Pulmonary artery endothelial cell (primary cell): ENCODE data around the gene ENOX1. TPM values are rescaled to one million over a fixed set of nuclear protein-coding genes. Genes with fewer than 3 reads are reported as not detected.

Source experiments
- DNase-seq: peaks from one replicate; pipeline ENCODE4 v3.0.0-alpha.2; 2011; ENCODE audit warnings: low read depth, low spot score
- total RNA-seq: library from RNA; depleted of rRNA; stranded (reverse); fragments of >200 nt; gene quantifications from 2 replicates; pipeline ENCODE4 v1.2.3, GENCODE V29; 2014

ENOX1 gene
- total RNA-seq, 1 donor from 2014 or later, result 7.1 TPM

DNA sequence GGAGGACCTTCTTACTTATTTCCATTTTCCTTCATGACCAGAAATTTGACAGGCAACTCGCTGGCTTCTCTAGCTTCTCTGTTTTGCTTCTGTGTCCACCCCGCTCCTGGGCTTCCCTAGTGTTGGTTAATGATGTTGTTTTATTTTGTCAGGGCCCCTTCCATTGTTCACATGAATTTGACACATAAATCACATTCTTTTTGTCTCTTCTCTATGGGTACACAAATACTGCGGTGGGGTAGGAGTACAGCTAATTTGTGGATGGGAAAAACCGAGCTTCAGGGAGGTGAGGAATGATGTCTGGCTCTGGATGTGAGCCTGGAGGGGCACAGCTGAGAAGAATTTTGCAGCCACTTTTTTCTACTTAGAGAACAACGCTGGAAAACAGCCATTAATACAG is 563.6 kb downstream of the ENOX1 start:
- no peak for DNase-seq

DNA sequence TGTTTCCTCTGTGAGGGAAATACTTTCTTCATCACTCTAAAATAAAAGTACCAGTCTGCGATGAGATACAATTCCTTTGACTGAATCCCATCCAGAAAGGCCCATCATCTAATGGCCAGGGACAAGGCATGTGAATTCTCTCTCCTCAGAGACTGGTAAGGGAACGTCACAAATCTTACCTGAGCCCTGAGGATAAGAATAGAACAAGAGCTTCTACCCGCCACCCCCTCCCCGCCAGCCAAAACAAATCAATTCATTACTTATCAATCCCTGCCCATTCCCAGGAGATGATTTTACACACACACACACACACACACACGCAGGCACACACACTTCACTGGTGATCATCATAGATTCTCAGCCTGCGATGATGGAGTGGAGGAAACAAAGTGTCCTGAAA is 564.7 kb downstream of the ENOX1 start:
- DNase-seq, result no peak

DNA sequence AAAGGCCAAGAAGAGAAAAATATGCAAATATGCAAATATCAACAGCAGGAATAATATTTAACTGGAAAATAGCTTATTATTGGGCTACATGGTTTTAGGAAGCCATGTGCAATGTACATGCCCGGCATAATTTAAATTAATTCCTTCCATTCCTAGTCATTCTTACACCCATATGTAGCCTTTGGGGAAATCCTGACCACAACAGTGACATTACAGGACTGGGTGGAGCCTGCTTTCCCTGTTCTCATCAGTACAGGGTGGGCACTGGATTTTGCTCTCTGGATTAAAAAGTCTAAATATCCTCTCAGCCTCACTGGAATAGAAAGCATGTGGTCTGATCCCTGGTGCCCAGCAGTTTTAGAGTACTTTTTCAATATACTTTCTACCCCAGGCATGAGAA is 565.2 kb downstream of the ENOX1 start:
- no peak for DNase-seq

DNA sequence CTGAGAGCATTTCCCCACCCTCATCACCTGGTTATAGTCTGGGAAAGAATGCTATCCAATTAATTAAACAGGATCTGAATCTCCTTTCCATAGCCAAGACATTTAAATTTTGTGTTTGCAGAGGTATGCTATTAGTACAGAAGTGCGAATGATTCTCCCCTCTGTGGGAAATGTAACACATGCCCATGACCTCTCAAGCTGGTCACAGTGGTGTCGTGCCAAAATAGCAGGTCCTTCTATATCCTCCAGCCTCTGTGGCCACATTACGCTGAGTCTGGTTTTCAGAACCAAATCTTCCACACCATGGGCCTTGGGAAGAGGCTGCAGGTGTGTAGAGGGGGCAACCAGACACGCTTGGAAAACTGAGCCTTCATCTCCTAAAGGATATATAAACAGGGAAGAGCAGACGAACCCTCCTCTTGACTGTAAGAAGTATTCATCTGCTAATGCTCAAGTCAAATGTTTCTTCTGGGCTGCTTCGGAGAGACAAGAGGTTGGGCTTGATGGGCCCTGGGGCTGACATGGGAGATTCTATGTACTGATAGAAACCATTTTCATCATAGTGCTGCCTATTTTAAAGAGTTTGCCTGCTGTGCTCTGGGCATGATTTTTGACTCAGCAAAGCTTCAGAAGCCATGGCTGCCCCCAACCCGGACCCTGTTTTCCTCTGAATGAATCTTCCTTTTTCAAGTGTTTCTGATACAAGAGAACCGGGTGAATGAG is 565.7 kb downstream of the ENOX1 start:
- DNase-seq, result no peak

DNA sequence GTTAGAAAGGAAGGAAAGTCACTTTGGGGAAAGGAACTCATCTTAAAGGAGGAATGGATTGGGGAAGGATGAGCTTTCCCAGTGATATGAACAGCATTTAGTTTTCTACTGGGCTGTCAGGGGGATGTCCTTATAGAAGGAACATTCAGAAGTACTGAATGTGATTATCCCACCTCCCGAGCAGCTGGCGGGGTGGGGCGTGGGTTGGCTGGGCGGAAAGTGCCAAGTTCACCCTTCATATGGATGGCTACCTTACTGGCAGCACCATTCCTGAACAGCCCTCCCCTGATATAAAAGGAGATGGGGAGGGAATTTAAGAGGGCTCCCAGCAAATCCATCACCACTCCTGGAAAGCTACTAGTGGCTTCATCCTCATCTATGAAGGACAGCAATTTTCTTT is 572.6 kb downstream of the ENOX1 start:
- no peak for DNase-seq

DNA sequence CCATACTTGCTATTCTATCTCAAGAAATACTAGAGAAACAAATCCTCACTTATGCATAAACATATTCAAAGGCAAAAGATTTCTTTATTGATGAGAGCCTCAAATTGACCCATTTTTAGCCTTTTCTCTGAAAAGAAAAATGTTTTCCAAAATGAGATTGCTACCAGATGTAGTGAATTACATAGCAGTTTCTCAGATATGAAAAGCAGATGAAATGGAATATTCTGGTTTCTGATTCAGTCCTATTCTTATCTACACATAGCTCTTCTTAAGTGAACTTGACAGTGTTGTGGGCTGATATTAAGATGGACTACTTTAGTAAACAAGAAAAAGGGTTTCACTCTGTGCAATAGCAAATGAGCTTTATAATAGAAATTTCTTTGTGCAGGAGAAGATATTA is 579.9 kb downstream of the ENOX1 start:
- DNase-seq, result no peak

DNA sequence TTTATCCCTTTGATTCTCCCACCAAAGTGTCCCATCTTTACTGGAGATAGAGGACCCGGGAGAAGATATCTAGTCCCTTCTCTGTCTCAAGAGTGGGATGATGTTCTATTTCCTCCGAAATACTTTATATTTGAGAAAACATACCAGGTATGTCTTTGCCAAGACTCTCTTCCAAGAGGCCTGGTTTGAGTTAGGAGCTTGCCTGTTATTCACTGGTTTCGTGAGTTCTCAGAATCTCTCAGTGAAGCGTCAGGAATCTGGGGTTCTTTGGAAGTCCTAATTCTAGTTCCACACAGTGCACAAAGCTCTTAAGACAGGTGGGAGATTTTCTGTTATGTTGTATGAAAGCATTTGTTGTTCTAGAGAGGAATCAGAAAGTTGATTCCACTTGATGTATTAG is 581.4 kb downstream of the ENOX1 start:
- DNase-seq, result no peak

DNA sequence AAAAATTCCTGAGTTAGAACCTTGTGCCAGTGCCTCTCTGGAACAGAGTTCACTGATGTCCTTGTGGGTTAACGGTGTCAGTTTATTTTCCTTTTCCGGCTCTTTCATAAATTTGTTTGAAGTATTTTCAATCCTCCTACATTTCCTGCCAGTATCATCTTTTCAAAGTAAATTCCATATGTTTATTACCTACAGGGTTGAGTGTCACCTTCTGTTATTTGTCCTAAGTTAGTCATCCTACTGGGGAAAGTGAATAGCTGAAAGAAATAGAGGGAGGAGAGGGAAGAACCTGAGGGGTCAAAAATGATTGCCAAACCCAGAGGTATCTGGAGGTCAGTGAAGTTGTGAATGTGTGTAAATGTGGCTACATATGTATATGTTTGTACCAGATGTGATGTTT is 582.2 kb downstream of the ENOX1 start:
- DNase-seq, result no peak

DNA sequence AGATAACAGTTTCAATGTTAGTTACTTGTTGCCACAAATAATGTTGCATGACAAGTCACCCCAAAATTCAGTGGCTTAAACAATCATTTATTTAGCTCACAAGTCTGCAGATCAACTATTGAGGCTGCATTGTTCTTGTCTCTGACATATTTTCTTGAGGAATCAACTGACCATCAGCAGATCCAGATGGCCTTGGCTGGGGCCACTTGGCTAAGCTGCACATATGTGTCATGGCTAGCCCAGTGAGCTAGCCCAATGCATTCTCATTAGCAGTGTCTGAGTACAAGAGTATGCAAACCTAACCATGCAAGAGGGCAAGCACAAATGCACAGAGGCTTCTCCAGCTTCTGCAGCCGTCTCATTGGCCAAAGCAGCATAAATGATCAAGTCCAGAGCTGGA is 583.0 kb downstream of the ENOX1 start:
- no peak for DNase-seq

DNA sequence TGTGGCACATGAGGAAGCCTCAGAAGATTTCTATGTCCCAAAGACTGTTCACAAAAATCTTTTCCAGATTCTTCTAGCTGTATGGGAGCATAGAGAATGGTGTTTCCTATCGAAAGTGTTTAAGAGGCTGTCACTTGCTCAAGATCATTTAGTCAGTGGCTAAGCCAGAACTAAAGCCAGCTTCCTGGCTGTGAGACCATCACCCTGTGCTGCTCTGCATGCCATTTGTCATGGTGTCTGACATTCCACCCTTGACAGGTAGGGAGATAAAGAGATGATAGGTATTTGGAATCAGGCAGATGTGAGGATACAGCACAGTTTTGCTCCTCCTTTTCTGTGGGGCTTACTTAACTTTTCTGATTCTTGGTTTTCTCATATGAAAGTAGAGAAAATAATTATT is 586.0 kb downstream of the ENOX1 start:
- DNase-seq, result no peak

DNA sequence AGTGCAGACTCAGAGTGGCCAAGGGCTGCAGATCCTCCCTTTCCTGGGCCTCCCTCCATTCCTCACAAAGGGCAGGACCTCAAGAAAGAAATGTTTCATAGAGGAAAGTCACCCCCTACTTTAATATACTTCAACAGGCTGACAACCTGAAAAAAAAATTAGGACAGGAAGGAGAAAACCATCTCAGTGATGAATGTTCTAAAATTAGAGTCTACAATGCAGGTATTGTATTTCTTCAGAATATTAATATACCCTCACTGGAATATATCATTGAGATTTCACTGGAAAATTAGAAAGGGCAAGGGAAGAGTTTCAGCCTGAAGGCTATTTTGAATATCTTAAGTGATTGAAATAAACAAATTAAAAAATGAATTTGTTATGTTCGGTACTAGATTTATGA is 586.5 kb downstream of the ENOX1 start:
- DNase-seq, result no peak

DNA sequence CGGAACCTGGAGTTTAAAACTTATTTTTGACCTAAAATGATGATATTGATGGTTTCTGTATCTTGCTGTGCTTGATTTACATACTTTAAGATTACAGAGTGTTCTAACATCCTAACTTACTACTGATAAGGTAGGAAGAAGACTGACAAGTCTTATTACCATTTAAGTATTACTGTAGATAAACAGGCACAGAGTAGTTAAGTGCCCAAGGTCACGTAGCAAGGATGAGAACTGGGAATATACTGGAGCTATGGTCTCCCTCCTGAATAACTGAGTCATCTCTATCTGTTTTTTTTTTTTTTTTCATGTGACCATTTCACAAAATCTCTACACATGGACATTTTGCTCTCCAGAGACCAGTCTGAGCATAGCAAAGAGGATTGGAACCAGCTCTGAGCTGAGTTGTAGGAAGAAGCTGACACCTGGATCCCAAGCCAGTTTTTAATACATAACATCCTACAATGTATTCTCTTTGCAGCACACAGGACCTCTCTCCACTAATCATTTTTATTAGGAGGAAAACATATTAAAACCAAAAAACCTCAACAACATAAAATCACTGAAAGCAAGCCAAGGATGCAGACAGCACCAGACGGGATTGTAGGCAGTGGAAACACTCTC is 589.9 kb downstream of the ENOX1 start:
- no peak for DNase-seq

DNA sequence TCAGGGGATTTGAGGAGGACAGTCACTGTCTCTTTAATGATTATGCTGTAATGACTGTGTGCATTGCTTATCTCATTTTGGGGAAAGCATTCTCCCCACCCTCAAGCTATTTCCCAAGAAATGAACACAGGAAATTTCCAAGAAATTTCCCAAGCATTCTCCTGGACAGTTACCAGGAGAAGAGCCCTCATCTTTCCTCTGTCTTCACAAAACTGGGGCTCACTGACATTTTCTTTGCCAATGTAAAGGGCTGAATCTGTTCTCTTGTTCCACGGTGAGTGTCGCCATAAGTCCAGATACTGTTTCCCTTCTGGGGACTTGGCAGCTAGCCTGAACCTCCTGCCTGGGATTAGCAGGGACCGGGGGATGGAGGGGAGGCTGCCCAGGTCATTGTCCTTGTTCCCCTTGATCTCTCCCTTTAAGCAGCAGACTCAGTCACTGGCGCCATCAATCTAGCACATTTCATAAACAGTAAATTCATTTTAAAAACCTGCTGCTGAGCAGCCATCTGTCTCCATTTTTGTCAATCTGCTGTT is 590.6 kb downstream of the ENOX1 start:
- DNase-seq, result no peak

DNA sequence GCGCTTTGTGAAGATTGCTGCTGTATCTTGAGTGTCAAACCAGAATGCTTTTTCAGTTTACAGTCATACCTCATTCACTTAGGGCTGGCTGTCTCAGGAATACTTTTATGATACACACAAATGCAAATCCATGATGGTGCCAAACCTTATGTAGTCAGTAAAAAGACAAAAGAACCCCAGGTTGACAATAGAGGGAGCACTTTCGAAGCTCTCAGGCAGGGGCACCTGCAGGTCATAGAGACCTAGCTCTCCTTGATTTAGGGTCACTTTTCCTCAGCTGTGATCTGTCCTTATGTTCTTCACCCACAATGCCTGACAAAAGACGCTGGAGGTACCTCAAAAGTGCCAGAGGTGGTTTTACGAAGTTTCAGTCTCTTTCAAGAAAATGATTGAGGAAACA is 591.2 kb downstream of the ENOX1 start:
- no peak for DNase-seq

DNA sequence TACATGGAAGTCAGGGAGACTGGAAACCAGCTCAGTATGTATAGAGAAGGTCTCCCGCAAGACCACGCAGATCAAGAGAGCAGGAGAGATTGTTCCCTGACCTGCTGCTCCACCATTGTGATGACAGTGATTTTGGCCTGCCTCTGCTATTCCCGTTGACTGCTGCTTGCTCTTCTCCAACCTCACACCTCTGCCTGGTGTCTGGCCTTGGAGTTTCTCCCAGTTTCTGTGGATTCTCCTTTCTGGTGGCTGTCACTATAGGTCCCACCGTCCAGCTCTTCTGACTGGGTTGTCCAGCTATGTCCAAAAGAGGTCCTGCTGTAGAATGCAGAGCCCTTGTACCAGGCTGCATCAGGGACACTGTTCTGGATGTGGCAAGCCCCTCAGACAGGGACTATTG is 591.7 kb downstream of the ENOX1 start:
- DNase-seq, result no peak

DNA sequence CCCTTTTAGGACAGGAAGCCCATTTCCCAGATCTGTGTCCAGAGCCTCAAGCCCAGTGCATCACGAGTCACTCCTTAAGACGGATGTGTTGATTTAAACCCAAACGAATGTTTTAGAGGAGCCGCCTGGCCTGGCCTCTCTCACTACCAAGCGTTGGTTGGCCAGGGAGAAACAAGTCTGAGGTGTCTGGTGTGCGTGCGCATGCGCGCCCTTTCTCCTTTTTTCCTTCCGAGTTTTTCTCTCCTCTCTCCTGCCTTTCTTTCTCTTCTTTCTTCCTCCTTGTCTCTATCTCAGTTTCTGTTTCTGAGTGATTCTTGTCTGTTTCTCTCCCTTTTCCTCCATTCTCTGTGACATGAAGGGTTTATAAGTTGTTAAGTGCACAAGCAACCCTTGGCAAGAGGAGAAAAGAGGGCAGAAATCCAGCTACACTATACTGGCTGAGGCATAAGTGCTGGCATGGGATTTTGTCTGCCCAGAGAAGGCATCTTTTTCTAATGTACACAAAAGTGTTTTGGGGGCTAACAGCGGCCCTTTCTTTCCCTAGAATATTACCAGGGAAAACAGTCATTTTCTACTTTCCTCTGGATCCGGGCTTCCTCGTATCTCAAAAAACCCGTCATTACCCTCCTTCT is 592.9 kb downstream of the ENOX1 start:
- no peak for DNase-seq

DNA sequence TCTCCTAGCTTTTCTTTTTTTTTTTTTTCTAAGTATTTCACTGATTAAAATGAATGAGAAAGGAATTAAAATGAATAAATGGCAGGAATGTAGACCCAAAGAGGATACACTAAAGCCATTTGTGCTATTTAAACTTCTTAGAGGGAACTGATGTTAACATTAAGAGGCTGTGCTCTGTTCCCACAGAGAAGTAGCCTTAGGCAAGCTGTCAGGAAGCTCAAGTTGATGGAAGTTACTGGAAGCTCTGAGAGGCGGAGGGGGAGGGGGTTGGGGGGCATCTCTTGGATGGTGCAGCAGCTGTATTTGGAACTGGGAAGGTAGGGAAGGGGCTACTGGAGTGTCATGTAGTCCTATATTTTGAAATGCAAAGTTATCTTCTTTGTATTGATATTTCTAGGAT is 595.2 kb downstream of the ENOX1 start:
- DNase-seq, result no peak

DNA sequence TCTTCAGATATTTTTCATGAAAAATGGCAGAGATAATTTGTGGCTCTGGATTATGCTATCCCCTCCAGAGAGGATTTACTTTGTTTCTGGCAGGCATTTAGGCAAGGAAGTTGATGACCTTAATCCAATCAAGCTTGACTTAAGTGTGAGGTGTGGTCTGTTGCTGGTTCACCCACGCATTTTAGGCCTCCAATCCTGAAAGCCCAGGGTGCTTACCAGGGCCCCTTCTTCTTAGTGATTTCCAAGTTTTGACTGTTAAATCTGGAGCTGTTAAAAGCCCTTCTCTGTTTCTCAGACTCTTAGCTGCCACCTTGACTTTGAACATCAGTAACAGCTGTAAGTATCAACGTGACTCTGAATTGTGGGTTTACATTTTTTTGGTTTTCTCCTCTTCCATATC is 601.5 kb downstream of the ENOX1 start:
- DNase-seq, result no peak

DNA sequence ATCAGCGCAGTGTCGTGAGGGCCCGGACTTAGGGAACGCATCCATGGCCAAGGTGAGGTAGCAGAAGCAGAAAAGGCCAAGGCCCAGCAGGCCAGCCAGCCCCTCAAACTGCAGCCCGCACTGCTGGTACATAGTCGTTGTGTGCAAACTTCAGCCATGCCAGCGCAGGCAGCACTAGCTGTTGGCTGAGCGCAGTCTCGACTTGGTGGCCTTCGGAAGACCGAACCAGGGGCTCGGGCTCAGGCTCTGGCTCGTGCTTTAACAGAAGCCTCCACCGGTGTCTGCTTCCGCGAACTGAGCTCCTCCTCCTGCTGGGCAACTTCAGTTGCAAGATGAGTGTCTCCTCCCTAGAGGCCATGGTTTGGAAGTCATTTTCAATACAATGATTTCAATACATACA is 605.9 kb downstream of the ENOX1 start:
- no peak for DNase-seq

DNA sequence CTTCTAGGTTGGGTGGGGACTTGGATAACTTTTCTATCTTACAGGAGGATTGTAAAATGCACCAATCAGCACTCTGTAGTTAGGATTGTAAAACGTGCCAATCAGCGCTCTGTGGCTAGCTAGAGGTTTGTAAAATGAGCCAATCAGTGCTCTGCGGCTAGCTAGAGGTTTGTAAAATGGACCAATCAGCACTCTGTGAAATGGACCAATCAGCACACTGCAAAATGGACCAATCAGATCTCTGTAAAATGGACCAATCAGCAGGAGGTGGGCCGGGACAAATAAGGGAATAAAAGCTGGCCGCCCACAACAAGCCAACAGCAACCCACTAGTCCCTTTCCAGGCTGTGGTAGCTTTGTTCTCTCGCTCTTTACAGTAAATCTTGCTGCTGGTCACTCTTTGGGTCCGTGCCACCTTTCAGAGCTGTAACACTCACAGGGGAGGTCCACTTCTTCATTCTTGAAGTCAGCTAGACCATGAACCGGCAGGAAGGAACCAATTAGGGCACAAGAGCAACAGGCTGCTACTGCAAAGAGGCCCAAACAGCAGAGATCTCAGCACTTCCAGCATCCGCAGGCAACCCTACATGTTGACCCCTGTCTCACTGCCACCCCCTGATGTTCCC is 606.6 kb downstream of the ENOX1 start:
- no peak for DNase-seq

DNA sequence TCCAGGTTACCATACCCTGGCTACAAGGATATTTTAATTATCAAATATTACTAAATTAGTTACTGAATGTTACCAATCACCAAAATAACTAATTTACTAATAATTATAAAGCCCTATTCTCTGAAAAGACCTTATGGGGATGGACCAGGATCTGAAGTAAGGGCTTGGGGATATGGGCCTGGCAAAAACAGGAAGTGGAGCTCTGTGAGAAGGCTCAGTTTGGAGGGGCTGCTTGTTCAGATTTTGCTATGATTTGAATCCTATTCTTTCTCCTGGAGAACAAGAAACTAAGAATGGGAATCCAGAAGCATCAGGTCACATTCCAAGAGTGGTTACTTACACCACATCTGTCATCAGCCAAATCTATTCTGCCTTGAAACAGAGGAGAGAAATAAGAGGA is 615.3 kb downstream of the ENOX1 start:
- no peak for DNase-seq

DNA sequence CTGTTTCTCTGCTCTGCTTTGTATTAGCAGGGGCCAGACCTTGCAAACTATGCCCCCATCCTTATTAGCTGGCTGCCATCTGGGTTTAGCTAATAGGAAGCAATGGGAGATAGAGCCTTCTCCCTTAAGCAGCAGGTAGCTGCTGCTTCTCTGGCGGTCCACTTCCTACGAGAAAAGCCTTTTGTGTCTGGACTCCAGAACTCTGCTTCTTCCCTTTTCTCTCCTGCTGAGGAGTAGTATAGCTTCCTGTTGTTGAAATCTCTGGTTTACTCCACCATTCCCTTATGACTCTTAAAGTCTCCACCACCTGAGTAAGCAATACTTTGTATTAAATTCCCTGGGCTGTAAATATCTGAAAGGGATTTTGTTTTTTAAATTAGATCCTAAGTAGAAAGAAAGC is 616.3 kb downstream of the ENOX1 start:
- no peak for DNase-seq
